Panc1 (cell line): ENCODE measurements around the gene FUCA2. TPM values are rescaled to one million over a fixed set of nuclear protein-coding genes. Genes with fewer than 3 reads are reported as not detected.

Experiments
- ATAC-seq: fragments of 200-7000 bp; cut with Tn5 transposase; 2 replicates; pipeline ENCODE4 v1.9.1; 2020; ENCODE audit warnings: mild to moderate bottlenecking, moderate library complexity
- BruUV-seq: library from RNA; stranded (reverse); fragments of 400-500 nt; replicated peaks from 2 replicates; lab custom pipeline; 2021; lab: Mats Ljungman, UMichigan
- CTCF ChIA-PET: fragments of 300-600 bp; sonication (Branson Sonifier 250); formaldehyde crosslinking; loops from one replicate; lab custom pipeline; 2022; ENCODE audit warnings: antibody characterized with exemption; lab: Charles Lee
- POLR2A ChIA-PET: fragments of 300-600 bp; sonication (Branson Sonifier 250); formaldehyde crosslinking; loops from one replicate; lab custom pipeline; 2022; ENCODE audit warnings: antibody characterized with exemption; lab: Charles Lee
- DNase-seq: peaks from one replicate; pipeline ENCODE4 v3.0.0-alpha.2; 2010; ENCODE audit warnings: low read depth, low spot score
- H3K27ac ChIP-seq: 2 replicates; pipeline ENCODE4 v1.5.1; 2011; ENCODE audit warnings: mild to moderate bottlenecking, low read length, inconsistent platforms
- H3K27me3 ChIP-seq: fragments of 200-500 bp; sonication (Bioruptor generic); 2 replicates; pipeline ENCODE4 v1.6.0; 2014; ENCODE audit warnings: low read length, inconsistent platforms; ENCODE audit not compliant: control insufficient read depth, insufficient read depth
- H3K36me3 ChIP-seq: fragments of 200-500 bp; sonication (Bioruptor generic); 2 replicates; pipeline ENCODE4 v1.5.1; 2014; ENCODE audit warnings: inconsistent platforms, mild to moderate bottlenecking, low read length, moderate library complexity; ENCODE audit not compliant: control insufficient read depth, insufficient read depth
- H3K4me1 ChIP-seq: 2 replicates; pipeline ENCODE4 v1.5.1; 2011; ENCODE audit warnings: inconsistent platforms, mild to moderate bottlenecking, low read length, moderate library complexity; ENCODE audit not compliant: control insufficient read depth, insufficient read depth
- H3K4me3 ChIP-seq, 2 experiments: 2 replicates each; pipeline ENCODE4 v1.5.1; 2011 to 2012; ENCODE audit warnings: low read depth in 2 of 2, low read length in 2 of 2, mild to moderate bottlenecking in 2 of 2, inconsistent platforms in 1 of 2, moderate library complexity in 1 of 2
- H3K9me3 ChIP-seq: fragments of 200-500 bp; sonication (Bioruptor generic); 2 replicates; pipeline ENCODE4 v1.5.1; 2014; ENCODE audit warnings: low read depth, mild to moderate bottlenecking, inconsistent platforms, low read length, moderate library complexity; ENCODE audit not compliant: control insufficient read depth, insufficient read depth
- CTCF ChIP-seq: fragments of 450-650 bp; IDR thresholded peaks from 2 replicates; pipeline ENCODE4 v1.5.1; 2017; ENCODE audit warnings: mild to moderate bottlenecking
- POLR2AphosphoS5 ChIP-seq: IDR thresholded peaks from 2 replicates; pipeline ENCODE4 v1.6.1; 2012; ENCODE audit warnings: mild to moderate bottlenecking, low read depth, low read length, moderate library complexity
- SIN3A ChIP-seq: IDR thresholded peaks from 2 replicates; pipeline ENCODE4 v1.6.1; 2012; ENCODE audit warnings: low read depth, mild to moderate bottlenecking, low read length, moderate library complexity, borderline replicate concordance; ENCODE audit not compliant: insufficient read depth
- TCF7L2 ChIP-seq: IDR thresholded peaks from 2 replicates; pipeline ENCODE4 v1.6.1; 2011; ENCODE audit warnings: mild to moderate bottlenecking, low read depth, low read length, inconsistent platforms
- in situ Hi-C: cut with HindIII; loops from 2 replicates; pipeline ENCODE4 v1.10.0; 2016; ENCODE audit warnings: low sequenced_read_pairs, low pct_unique_long_range_greater_than_20kb
- intact Hi-C: fragments of 100-400 bp; cut with micrococcal nuclease; formaldehyde crosslinking; loops from one replicate; pipeline ENCODE4 v1.10.0; 2022; ENCODE audit not compliant: unreplicated experiment
- total RNA-seq: library from RNA; stranded (reverse); gene quantifications from one replicate; pipeline ENCODE4 v1.2.1, GENCODE V29; 2021; ENCODE audit not compliant: unreplicated experiment
- TF ChIP-seq, protein P1 (sequence below), 2 experiments: IDR thresholded peaks; 2 replicates each; pipeline ENCODE4 v1.6.1; 2011 to 2012; ENCODE audit warnings: low read depth in 2 of 2, control low read depth in 1 of 2, low read length in 1 of 2, mild to moderate bottlenecking in 1 of 2, moderate library complexity in 1 of 2; ENCODE audit not compliant: insufficient read depth in 1 of 2

The FUCA2 gene
- total RNA-seq, 1 experiment from 2014 or later = 68.1 TPM

- POLR2A ChIA-PET = no interaction called here
- H3K36me3 ChIP-seq = no peaks in the 10 kb centered on the region; the same call in 1 of the 2 replicates
- H3K9me3 ChIP-seq = no peaks in the 10 kb centered on the region
- no peak overlapping the region for H3K4me3 ChIP-seq
- no peak for DNase-seq
- intact Hi-C loops (no loop called here), in situ Hi-C loops (no loop called here)
- BruUV-seq = no TSS peak
- H3K27me3 ChIP-seq = no peaks in the 10 kb centered on the region
- no peaks in the 10 kb centered on the region for H3K4me1 ChIP-seq
- no peak for TF ChIP-seq POLR2AphosphoS5
- TF ChIP-seq CTCF = no peak
- no peak for TF ChIP-seq TCF7L2
- TF ChIP-seq, protein P1, sequence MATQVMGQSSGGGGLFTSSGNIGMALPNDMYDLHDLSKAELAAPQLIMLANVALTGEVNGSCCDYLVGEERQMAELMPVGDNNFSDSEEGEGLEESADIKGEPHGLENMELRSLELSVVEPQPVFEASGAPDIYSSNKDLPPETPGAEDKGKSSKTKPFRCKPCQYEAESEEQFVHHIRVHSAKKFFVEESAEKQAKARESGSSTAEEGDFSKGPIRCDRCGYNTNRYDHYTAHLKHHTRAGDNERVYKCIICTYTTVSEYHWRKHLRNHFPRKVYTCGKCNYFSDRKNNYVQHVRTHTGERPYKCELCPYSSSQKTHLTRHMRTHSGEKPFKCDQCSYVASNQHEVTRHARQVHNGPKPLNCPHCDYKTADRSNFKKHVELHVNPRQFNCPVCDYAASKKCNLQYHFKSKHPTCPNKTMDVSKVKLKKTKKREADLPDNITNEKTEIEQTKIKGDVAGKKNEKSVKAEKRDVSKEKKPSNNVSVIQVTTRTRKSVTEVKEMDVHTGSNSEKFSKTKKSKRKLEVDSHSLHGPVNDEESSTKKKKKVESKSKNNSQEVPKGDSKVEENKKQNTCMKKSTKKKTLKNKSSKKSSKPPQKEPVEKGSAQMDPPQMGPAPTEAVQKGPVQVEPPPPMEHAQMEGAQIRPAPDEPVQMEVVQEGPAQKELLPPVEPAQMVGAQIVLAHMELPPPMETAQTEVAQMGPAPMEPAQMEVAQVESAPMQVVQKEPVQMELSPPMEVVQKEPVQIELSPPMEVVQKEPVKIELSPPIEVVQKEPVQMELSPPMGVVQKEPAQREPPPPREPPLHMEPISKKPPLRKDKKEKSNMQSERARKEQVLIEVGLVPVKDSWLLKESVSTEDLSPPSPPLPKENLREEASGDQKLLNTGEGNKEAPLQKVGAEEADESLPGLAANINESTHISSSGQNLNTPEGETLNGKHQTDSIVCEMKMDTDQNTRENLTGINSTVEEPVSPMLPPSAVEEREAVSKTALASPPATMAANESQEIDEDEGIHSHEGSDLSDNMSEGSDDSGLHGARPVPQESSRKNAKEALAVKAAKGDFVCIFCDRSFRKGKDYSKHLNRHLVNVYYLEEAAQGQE (IDR thresholded peaks at IDR 0.05; ENCODE audit: insufficient read depth in 1 of 2, low read depth in 2 of 2, low read length in 1 of 2) = no peak
- TF ChIP-seq SIN3A = no peak
- CTCF ChIA-PET = no interaction called here
- ATAC-seq = no peak
- no peak overlapping the region for H3K27ac ChIP-seq
Observed at GRCh38 chr6:143478479-143479062, 32.9 kb downstream of the FUCA2 start.

DNA sequence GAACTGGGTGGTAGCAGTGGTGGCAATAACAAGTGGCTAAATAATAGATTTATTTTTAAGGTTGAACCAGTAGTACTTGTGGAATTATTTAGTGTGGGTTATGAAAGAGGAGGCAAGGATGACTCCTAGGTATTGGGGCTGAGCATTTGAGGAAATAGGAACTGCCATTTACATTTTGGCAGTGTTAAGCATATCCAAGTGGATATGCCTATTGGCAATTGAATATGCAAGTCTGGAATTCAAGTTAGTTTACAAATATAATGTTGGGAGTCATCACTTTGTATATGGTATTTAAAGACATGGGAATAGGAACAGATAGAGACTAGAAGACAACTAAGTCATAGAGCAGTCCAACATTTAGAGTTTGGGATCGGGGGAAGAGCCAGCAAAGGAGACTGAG, 35.0 kb downstream of the FUCA2 start:
- Histone ChIP-seq H3K4me3 (no peak overlapping the region), H3K36me3 (no peaks in the 10 kb centered on the region), H3K27me3 (no peaks in the 10 kb centered on the region), H3K27ac (no peak overlapping the region), H3K9me3 (no peaks in the 10 kb centered on the region), H3K4me1 (no peaks in the 10 kb centered on the region)
- no peak for ATAC-seq
- TF ChIP-seq, protein P1 (IDR thresholded peaks at IDR 0.05; ENCODE audit: insufficient read depth in 1 of 2, low read depth in 2 of 2, low read length in 1 of 2) = no peak
- TF ChIP-seq CTCF = no peak
- TF ChIP-seq TCF7L2 = no peak
- no peak for TF ChIP-seq SIN3A
- ChIA-PET CTCF (no interaction called here), POLR2A (no interaction called here)
- in situ Hi-C loops (no loop called here), intact Hi-C loops (no loop called here)
- BruUV-seq = no TSS peak
- DNase-seq = no peak
